K562 (cell line): Measurements from ENCODE around the gene HFE. TPM values are rescaled to one million over a fixed set of nuclear protein-coding genes. Genes with fewer than 3 reads are reported as not detected.
A peak's percentile ranks its signal among the peaks of the same experiment; 100 is the strongest.

ENCODE experiments used
- ATAC-seq: fragments of 200-7000 bp; cut with Tn5 transposase; 3 replicates; pipeline ENCODE4 v1.9.1; 2020; ENCODE audit warnings: moderate library complexity
- BruUV-seq: library from RNA; stranded (reverse); fragments of 400-500 nt; replicated peaks from 2 replicates; lab custom pipeline; 2021; lab: Mats Ljungman, UMichigan
- CTCF ChIA-PET: fragments of 300-600 bp; formaldehyde crosslinking; extraction: SDS; loops from one replicate; lab custom pipeline; 2021; ENCODE audit warnings: low intra/inter-chr PET ratio; lab: Yijun Ruan, JAX
- POLR2A ChIA-PET: fragments of 300-600, 350-650 bp; sonication (Branson Sonifier 250); formaldehyde crosslinking; extraction: SDS; loops from one replicate; lab custom pipeline; 2021; ENCODE audit warnings: antibody characterized with exemption, inconsistent platforms; lab: Yijun Ruan, JAX
- DNase-seq, 4 experiments: peaks; one replicate each; pipeline versions ENCODE4 v3.0.0 to v3.0.0-alpha.2; 2011 to 2018; ENCODE audit warnings: low spot score in 3 of 4, mixed read lengths in 3 of 4; ENCODE audit errors: extremely low read depth in 1 of 4
- FAIRE-seq: peaks from 2 replicates; lab custom pipeline; 2011; peaks lifted over from hg19 to GRCh38; lab: Jason Lieb, UNC
- H2AFZ ChIP-seq: 2 replicates; pipeline ENCODE4 v1.6.0; 2011; ENCODE audit warnings: low read depth, low read length, control low read depth, inconsistent platforms
- H3K27ac ChIP-seq: fragments of 200-600 bp; 3 replicates; pipeline ENCODE4 v1.8.0; 2011; ENCODE audit warnings: low read depth, mild to moderate bottlenecking, control low read depth, inconsistent platforms, low read length, moderate library complexity, mixed read lengths; ENCODE audit errors: extremely low read depth
- H3K27me3 ChIP-seq, 2 experiments: fragments of 300-600 bp in 1 of 2; 2 replicates in 1 of 2; 3 replicates in 1 of 2; pipeline versions ENCODE4 v1.6.0 to v1.8.0; 2011; ENCODE audit warnings: inconsistent platforms in 2 of 2, low read length in 2 of 2, mild to moderate bottlenecking in 1 of 2, mixed read lengths in 1 of 2, moderate library complexity in 1 of 2; ENCODE audit not compliant: control insufficient read depth in 2 of 2, insufficient read depth in 2 of 2
- H3K36me3 ChIP-seq: fragments of 300-600 bp; 3 replicates; pipeline ENCODE4 v1.8.0; 2011; ENCODE audit warnings: mild to moderate bottlenecking, low read length, inconsistent platforms; ENCODE audit not compliant: control insufficient read depth, insufficient read depth
- H3K4me1 ChIP-seq, 2 experiments: fragments of 200-600 bp in 1 of 2; replicated peaks in 1 of 2; 2 replicates in 1 of 2; 3 replicates in 1 of 2; pipeline versions ENCODE4 v1.5.1 to v1.8.0; 2011; ENCODE audit warnings: inconsistent platforms in 2 of 2, low read length in 2 of 2, mild to moderate bottlenecking in 1 of 2, mixed read lengths in 1 of 2, moderate library complexity in 1 of 2; ENCODE audit not compliant: control insufficient read depth in 2 of 2, insufficient read depth in 2 of 2
- H3K4me2 ChIP-seq: 2 replicates; pipeline ENCODE4 v1.6.1; 2011; ENCODE audit warnings: low read length, control low read depth, inconsistent platforms, mixed read lengths; ENCODE audit not compliant: insufficient read depth
- H3K4me3 ChIP-seq: fragments of 200-600 bp; sonication (generic), shearing (Covaris generic); 2 replicates; pipeline ENCODE4 v1.5.1; 2016; ENCODE audit warnings: control low read depth, inconsistent platforms
- H3K79me2 ChIP-seq: fragments of 200-600 bp; 3 replicates; pipeline ENCODE4 v1.8.0; 2011; ENCODE audit warnings: low read length, inconsistent platforms; ENCODE audit not compliant: control insufficient read depth, insufficient read depth
- H3K9ac ChIP-seq, 2 experiments: 2 replicates each; pipeline versions ENCODE4 v1.6.0 to v1.6.1; 2011; ENCODE audit warnings: low read depth in 2 of 2, low read length in 2 of 2, control low read depth in 1 of 2, inconsistent platforms in 1 of 2, mild to moderate bottlenecking in 1 of 2, mixed read lengths in 1 of 2; ENCODE audit not compliant: insufficient read depth in 1 of 2
- H3K9me1 ChIP-seq: one replicate; pipeline ENCODE4 v1.6.0; 2011; ENCODE audit warnings: inconsistent platforms, mild to moderate bottlenecking, low read length, moderate library complexity; ENCODE audit not compliant: control insufficient read depth, insufficient read depth
- H3K9me3 ChIP-seq: replicated peaks from 2 replicates; pipeline ENCODE4 v1.5.1; 2011; ENCODE audit warnings: low read depth, low read length, inconsistent platforms; ENCODE audit not compliant: control insufficient read depth, insufficient read depth
- H4K20me1 ChIP-seq: replicated peaks from 2 replicates; pipeline ENCODE4 v1.6.1; 2011; ENCODE audit warnings: low read length, inconsistent platforms, mixed read lengths; ENCODE audit not compliant: control insufficient read depth, insufficient read depth
- ATF7 ChIP-seq: fragments of 450-650 bp; IDR thresholded peaks from 2 replicates; pipeline ENCODE4 v1.7.1; 2014; ENCODE audit warnings: mild to moderate bottlenecking, moderate library complexity
- CBFA2T2 ChIP-seq: fragments of 450-650 bp; conservative IDR thresholded peaks from 2 replicates; pipeline ENCODE4 v1.6.1; 2017; ENCODE audit warnings: mild to moderate bottlenecking
- CBX3 ChIP-seq, 2 experiments: IDR thresholded peaks; 1 replicate in 1 of 2; 2 replicates in 1 of 2; pipeline ENCODE4 v1.6.1; 2012; ENCODE audit warnings: inconsistent platforms in 2 of 2, low read length in 2 of 2, borderline replicate concordance in 1 of 2, control low read depth in 1 of 2
- FIP1L1 ChIP-seq: fragments of 200-400 bp; formaldehyde crosslinking; IDR thresholded peaks from 2 replicates; pipeline ENCODE4 v1.6.1; 2018; ENCODE audit warnings: mild to moderate bottlenecking, low read depth, low read length; ENCODE audit not compliant: poor library complexity, severe bottlenecking
- FOXA1 ChIP-seq: fragments of 450-650 bp; IDR thresholded peaks from 2 replicates; pipeline ENCODE4 v1.6.1; 2016; ENCODE audit warnings: mild to moderate bottlenecking, borderline replicate concordance
- NFIC ChIP-seq: fragments of 450-650 bp; IDR thresholded peaks from 2 replicates; pipeline ENCODE4 v1.6.1; 2017; ENCODE audit warnings: mild to moderate bottlenecking, inconsistent platforms
- POLR3G ChIP-seq: IDR thresholded peaks from 2 replicates; pipeline ENCODE4 v1.6.1; 2011; ENCODE audit not compliant: insufficient read length, insufficient replicate concordance; ENCODE audit errors: extremely low read depth
- PREB ChIP-seq: sonication (generic); formaldehyde crosslinking; IDR thresholded peaks from 2 replicates; pipeline ENCODE4 v1.8.1; 2023; ENCODE audit warnings: mild to moderate bottlenecking, missing genetic modification reagents
- SUPT5H ChIP-seq: fragments of 450-650 bp; IDR thresholded peaks from 2 replicates; pipeline ENCODE4 v1.6.1; 2016
- ZBTB2 ChIP-seq: fragments of 450-650 bp; IDR thresholded peaks from 2 replicates; pipeline ENCODE4 v1.6.1; 2016; ENCODE audit warnings: antibody characterized with exemption
- ZFP1 ChIP-seq: fragments of 450-650 bp; formaldehyde crosslinking; IDR thresholded peaks from 2 replicates; pipeline ENCODE4 v1.4.0; 2020; ENCODE audit warnings: mild to moderate bottlenecking, mixed read lengths
- ZNF644 ChIP-seq: fragments of 200-800 bp; sonication (Bioruptor generic); IDR thresholded peaks from 2 replicates; pipeline ENCODE4 v1.6.1; 2016; ENCODE audit warnings: low read depth, missing genetic modification characterization, missing compliant biosample characterization
- WGBS: fragments of 100-300 bp; shearing (Covaris generic); methylation state at CpG from one replicate; pipeline ENCODE4 v1.1.6; 2016; ENCODE audit warnings: low coverage, mixed read lengths; ENCODE audit not compliant: insufficient coverage; ENCODE audit errors: missing lambda C conversion rate; 5-methylcytosine and 5-hydroxymethylcytosine counted together
- in situ Hi-C: fragments of 300-500 bp; cut with MboI; formaldehyde crosslinking; loops from 4 replicates; pipeline ENCODE4 v1.15.0; 2018; ENCODE audit warnings: inconsistent platforms, mixed read lengths
- intact Hi-C: fragments of 100-400 bp; cut with micrococcal nuclease; formaldehyde crosslinking; loops from 2 replicates; pipeline ENCODE4 v1.14.2; 2022
- polyA plus RNA-seq, 8 experiments: library from polyadenylated mRNA; depleted of rRNA in 4 of 8; stranded (reverse) in 5 of 8; unstranded in 3 of 8; fragments of >200 nt; fragmentation: Nextera tagmentation in 2 of 8; fragmentation: Illumina TruSeq in 1 of 8; extraction: Ambion mirVana in 2 of 8; extraction: Trizol in 1 of 8; gene quantifications; 2 replicates each; pipeline versions ENCODE4 v1.2.1 to v1.2.3, GENCODE V29; 2011 to 2014; ENCODE audit warnings: inconsistent platforms in 1 of 8, missing spikeins in 1 of 8
- total RNA-seq, 7 experiments: library from RNA; depleted of rRNA in 6 of 7; stranded (reverse); fragments of >200 nt in 6 of 7; fragmentation: Illumina TruSeq in 2 of 7; extraction: Trizol in 2 of 7; gene quantifications; 2 replicates each; pipeline versions ENCODE4 v1.2.1 to v1.2.3, GENCODE V29; 2011 to 2021; ENCODE audit warnings: low replicate concordance in 1 of 7
- TF ChIP-seq, protein P1 (sequence below), 2 experiments: fragments of 450-650 bp in 1 of 2; sonication (generic) in 1 of 2; formaldehyde crosslinking; conservative IDR thresholded peaks; 2 replicates each; pipeline versions ENCODE4 v1.4.0 to v1.8.1; 2020 to 2022; ENCODE audit warnings: mild to moderate bottlenecking in 1 of 2, missing genetic modification reagents in 1 of 2
- TF ChIP-seq, protein P2 (sequence below): fragments of 250-450 bp; sonication (Bioruptor Pico); IDR thresholded peaks from 2 replicates; pipeline ENCODE4 v1.4.0; 2020; ENCODE audit warnings: mild to moderate bottlenecking
- TF ChIP-seq, protein P3 (sequence below): fragments of 450-650 bp; formaldehyde crosslinking; conservative IDR thresholded peaks from 2 replicates; pipeline ENCODE4 v1.4.0; 2022; ENCODE audit warnings: mild to moderate bottlenecking, missing genetic modification characterization

HFE gene
- total and polyA plus RNA-seq, 9 of the 15 experiments (the other 6 are each of a cell fraction or from before 2014, with no cell fraction given) = 0.14 to 1.2 (median 0.76) TPM

- Histone ChIP-seq H3K9me1 (peaks cover 5% of the 10 kb centered on the region), H3K27ac (peak overlapping the region; percentile 29; the same call in 1 of the 3 replicates), H3K9ac (peak overlapping the region; percentile 32 to 42; a peak in 3 of 4 replicates), H3K4me2 (peak overlapping the region; percentile 93), H3K27me3 (no peaks in the 10 kb centered on the region), H4K20me1 (peaks cover 70% of the 10 kb centered on the region), H3K9me3 (no peaks in the 10 kb centered on the region), H3K36me3 (peaks cover 87% of the 10 kb centered on the region), H3K79me2 (peaks cover 98% of the 10 kb centered on the region), H2AFZ (no peak overlapping the region), H3K4me1 (peaks cover 6 to 32% of the 10 kb centered on the region in 2 experiments; a peak in 4 of 5 replicates), H3K4me3 (peak overlapping the region; percentile 72)
- in situ Hi-C loops = loop anchor here (10.0 kb wide), 1 partner anchor 1707 kb away; a partner anchor contains a TSS
- ChIA-PET CTCF (interaction anchor here (0.7 kb wide), 1 partner anchor 72 kb away, joined by 3 read pairs; no protein-coding TSS in a partner anchor), POLR2A (interaction anchor here (0.6 to 6.4 kb wide), 15 partner anchors 10 to 681 kb away, joined by 3 to 465 read pairs (median 4); a partner anchor contains a TSS)
- FAIRE-seq (no peak), DNase-seq (no peak), ATAC-seq (no peak)
- WGBS = 57% methylated on average over 5 of the region's 5 CpGs
- intact Hi-C loops = loop anchor here (10.0 kb wide), 1 partner anchor 1767 kb away; a partner anchor contains a TSS
- no TSS peak for BruUV-seq
- TF ChIP-seq PREB (CRISPR knock-in tag) = no peak
- TF ChIP-seq, protein P1, sequence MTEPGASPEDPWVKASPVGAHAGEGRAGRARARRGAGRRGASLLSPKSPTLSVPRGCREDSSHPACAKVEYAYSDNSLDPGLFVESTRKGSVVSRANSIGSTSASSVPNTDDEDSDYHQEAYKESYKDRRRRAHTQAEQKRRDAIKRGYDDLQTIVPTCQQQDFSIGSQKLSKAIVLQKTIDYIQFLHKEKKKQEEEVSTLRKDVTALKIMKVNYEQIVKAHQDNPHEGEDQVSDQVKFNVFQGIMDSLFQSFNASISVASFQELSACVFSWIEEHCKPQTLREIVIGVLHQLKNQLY (CRISPR knock-in tag; conservative IDR thresholded peaks at IDR 0.05) = no peak
- TF ChIP-seq ZNF644 (tag) = no peak
- no peak for TF ChIP-seq ZFP1 (CRISPR knock-in tag)
- TF ChIP-seq, protein P2, sequence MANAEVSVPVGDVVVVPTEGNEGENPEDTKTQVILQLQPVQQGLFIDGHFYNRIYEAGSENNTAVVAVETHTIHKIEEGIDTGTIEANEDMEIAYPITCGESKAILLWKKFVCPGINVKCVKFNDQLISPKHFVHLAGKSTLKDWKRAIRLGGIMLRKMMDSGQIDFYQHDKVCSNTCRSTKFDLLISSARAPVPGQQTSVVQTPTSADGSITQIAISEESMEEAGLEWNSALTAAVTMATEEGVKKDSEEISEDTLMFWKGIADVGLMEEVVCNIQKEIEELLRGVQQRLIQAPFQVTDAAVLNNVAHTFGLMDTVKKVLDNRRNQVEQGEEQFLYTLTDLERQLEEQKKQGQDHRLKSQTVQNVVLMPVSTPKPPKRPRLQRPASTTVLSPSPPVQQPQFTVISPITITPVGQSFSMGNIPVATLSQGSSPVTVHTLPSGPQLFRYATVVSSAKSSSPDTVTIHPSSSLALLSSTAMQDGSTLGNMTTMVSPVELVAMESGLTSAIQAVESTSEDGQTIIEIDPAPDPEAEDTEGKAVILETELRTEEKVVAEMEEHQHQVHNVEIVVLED (CRISPR knock-in tag) = no peak
- TF ChIP-seq CBX3 (IDR thresholded peaks at IDR 0.05; ENCODE audit: borderline replicate concordance in 1 of 2, low read length in 2 of 2) = no peak
- no peak for TF ChIP-seq POLR3G
- no peak for TF ChIP-seq FOXA1
- no peak for TF ChIP-seq ZBTB2
- no peak for TF ChIP-seq FIP1L1
- TF ChIP-seq, protein P3, sequence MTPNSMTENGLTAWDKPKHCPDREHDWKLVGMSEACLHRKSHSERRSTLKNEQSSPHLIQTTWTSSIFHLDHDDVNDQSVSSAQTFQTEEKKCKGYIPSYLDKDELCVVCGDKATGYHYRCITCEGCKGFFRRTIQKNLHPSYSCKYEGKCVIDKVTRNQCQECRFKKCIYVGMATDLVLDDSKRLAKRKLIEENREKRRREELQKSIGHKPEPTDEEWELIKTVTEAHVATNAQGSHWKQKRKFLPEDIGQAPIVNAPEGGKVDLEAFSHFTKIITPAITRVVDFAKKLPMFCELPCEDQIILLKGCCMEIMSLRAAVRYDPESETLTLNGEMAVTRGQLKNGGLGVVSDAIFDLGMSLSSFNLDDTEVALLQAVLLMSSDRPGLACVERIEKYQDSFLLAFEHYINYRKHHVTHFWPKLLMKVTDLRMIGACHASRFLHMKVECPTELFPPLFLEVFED (CRISPR knock-in tag) = no peak
- TF ChIP-seq NFIC = no peak
- TF ChIP-seq SUPT5H = peak; percentile 42
- TF ChIP-seq CBFA2T2 = no peak
- TF ChIP-seq ATF7 = no peak
These were observed 41.0 kb downstream of the HFE start for GRCh38 chr6:26128013-26128771.
